Measurements from ENCODE around the gene GNB1L.

GRCh38 chr22:19819911-19820879, 34.5 kb downstream of the GNB1L start:
- TF ChIP-seq, protein P1, sequence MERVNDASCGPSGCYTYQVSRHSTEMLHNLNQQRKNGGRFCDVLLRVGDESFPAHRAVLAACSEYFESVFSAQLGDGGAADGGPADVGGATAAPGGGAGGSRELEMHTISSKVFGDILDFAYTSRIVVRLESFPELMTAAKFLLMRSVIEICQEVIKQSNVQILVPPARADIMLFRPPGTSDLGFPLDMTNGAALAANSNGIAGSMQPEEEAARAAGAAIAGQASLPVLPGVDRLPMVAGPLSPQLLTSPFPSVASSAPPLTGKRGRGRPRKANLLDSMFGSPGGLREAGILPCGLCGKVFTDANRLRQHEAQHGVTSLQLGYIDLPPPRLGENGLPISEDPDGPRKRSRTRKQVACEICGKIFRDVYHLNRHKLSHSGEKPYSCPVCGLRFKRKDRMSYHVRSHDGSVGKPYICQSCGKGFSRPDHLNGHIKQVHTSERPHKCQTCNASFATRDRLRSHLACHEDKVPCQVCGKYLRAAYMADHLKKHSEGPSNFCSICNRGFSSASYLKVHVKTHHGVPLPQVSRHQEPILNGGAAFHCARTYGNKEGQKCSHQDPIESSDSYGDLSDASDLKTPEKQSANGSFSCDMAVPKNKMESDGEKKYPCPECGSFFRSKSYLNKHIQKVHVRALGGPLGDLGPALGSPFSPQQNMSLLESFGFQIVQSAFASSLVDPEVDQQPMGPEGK (CRISPR knock-in tag; IDR thresholded peaks at IDR 0.05; ENCODE audit: borderline replicate concordance), result no peak
- TF ChIP-seq ZFP30 (CRISPR knock-in tag; IDR thresholded peaks at IDR 0.05) (no peak), RARB (CRISPR knock-in tag; IDR thresholded peaks at IDR 0.05) (no peak), ESRRG (CRISPR knock-in tag; IDR thresholded peaks at IDR 0.05) (no peak)

Data from SK-N-SH treated with all-trans-retinoic acid at 6 μM for 48 hours (cell line).